ENCODE results near the gene CA12.

CA12 gene

GRCh38 chr15:63301088-63301487 is 80.6 kb downstream of the CA12 start:
- TF ChIP-seq POLR2AphosphoS5 (IDR thresholded peaks at IDR 0.05; ENCODE audit: low read depth) (no peak), SPI1 (IDR thresholded peaks at IDR 0.05; ENCODE audit: borderline replicate concordance, low read depth) (no peak), GABPA (IDR thresholded peaks at IDR 0.05; ENCODE audit: low read depth) (no peak)
- TF ChIP-seq, protein P1, sequence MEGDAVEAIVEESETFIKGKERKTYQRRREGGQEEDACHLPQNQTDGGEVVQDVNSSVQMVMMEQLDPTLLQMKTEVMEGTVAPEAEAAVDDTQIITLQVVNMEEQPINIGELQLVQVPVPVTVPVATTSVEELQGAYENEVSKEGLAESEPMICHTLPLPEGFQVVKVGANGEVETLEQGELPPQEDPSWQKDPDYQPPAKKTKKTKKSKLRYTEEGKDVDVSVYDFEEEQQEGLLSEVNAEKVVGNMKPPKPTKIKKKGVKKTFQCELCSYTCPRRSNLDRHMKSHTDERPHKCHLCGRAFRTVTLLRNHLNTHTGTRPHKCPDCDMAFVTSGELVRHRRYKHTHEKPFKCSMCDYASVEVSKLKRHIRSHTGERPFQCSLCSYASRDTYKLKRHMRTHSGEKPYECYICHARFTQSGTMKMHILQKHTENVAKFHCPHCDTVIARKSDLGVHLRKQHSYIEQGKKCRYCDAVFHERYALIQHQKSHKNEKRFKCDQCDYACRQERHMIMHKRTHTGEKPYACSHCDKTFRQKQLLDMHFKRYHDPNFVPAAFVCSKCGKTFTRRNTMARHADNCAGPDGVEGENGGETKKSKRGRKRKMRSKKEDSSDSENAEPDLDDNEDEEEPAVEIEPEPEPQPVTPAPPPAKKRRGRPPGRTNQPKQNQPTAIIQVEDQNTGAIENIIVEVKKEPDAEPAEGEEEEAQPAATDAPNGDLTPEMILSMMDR (IDR thresholded peaks at IDR 0.05; ENCODE audit: insufficient read depth, low read length) = no peak
- TF ChIP-seq, protein P2, sequence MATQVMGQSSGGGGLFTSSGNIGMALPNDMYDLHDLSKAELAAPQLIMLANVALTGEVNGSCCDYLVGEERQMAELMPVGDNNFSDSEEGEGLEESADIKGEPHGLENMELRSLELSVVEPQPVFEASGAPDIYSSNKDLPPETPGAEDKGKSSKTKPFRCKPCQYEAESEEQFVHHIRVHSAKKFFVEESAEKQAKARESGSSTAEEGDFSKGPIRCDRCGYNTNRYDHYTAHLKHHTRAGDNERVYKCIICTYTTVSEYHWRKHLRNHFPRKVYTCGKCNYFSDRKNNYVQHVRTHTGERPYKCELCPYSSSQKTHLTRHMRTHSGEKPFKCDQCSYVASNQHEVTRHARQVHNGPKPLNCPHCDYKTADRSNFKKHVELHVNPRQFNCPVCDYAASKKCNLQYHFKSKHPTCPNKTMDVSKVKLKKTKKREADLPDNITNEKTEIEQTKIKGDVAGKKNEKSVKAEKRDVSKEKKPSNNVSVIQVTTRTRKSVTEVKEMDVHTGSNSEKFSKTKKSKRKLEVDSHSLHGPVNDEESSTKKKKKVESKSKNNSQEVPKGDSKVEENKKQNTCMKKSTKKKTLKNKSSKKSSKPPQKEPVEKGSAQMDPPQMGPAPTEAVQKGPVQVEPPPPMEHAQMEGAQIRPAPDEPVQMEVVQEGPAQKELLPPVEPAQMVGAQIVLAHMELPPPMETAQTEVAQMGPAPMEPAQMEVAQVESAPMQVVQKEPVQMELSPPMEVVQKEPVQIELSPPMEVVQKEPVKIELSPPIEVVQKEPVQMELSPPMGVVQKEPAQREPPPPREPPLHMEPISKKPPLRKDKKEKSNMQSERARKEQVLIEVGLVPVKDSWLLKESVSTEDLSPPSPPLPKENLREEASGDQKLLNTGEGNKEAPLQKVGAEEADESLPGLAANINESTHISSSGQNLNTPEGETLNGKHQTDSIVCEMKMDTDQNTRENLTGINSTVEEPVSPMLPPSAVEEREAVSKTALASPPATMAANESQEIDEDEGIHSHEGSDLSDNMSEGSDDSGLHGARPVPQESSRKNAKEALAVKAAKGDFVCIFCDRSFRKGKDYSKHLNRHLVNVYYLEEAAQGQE (IDR thresholded peaks at IDR 0.05; ENCODE audit: insufficient replicate concordance, low read depth) = no peak
- no peak overlapping the region for H3K4me3 ChIP-seq (replicated peaks; ENCODE audit: insufficient read depth, low read length)
- no peak for DNase-seq (ENCODE audit: low read depth in 1 of 2, low spot score in 1 of 2)
- H3K27ac ChIP-seq (replicated peaks) = no peak overlapping the region
- H3K27me3 ChIP-seq (ENCODE audit: insufficient read depth, poor library complexity, severe bottlenecking) = no peaks in the 10 kb centered on the region

GRCh38 chr15:63299943-63300575 is 81.6 kb downstream of the CA12 start:
- H3K27me3 ChIP-seq (ENCODE audit: insufficient read depth, poor library complexity, severe bottlenecking) = no peaks in the 10 kb centered on the region
- no peak overlapping the region for H3K4me3 ChIP-seq (replicated peaks; ENCODE audit: insufficient read depth, low read length)
- H3K27ac ChIP-seq (replicated peaks) = no peak overlapping the region
- TF ChIP-seq SPI1 (IDR thresholded peaks at IDR 0.05; ENCODE audit: borderline replicate concordance, low read depth) = no peak
- TF ChIP-seq GABPA (IDR thresholded peaks at IDR 0.05; ENCODE audit: low read depth) = no peak
- no peak for TF ChIP-seq POLR2AphosphoS5 (IDR thresholded peaks at IDR 0.05; ENCODE audit: low read depth)
- TF ChIP-seq, protein P1 (IDR thresholded peaks at IDR 0.05; ENCODE audit: insufficient read depth, low read length) = no peak
- TF ChIP-seq, protein P2 (IDR thresholded peaks at IDR 0.05; ENCODE audit: insufficient replicate concordance, low read depth) = no peak
- DNase-seq (ENCODE audit: low read depth in 1 of 2, low spot score in 1 of 2) = no peak

GRCh38 chr15:63296195-63296594 is 85.5 kb downstream of the CA12 start:
- H3K27me3 ChIP-seq (ENCODE audit: insufficient read depth, poor library complexity, severe bottlenecking) = no peaks in the 10 kb centered on the region
- TF ChIP-seq GABPA (IDR thresholded peaks at IDR 0.05; ENCODE audit: low read depth) (no peak), POLR2AphosphoS5 (IDR thresholded peaks at IDR 0.05; ENCODE audit: low read depth) (no peak), SPI1 (IDR thresholded peaks at IDR 0.05; ENCODE audit: borderline replicate concordance, low read depth) (no peak)
- TF ChIP-seq, protein P1 (IDR thresholded peaks at IDR 0.05; ENCODE audit: insufficient read depth, low read length) = no peak
- TF ChIP-seq, protein P2 (IDR thresholded peaks at IDR 0.05; ENCODE audit: insufficient replicate concordance, low read depth) = no peak
- no peak overlapping the region for H3K4me3 ChIP-seq (replicated peaks; ENCODE audit: insufficient read depth, low read length)
- no peak overlapping the region for H3K27ac ChIP-seq (replicated peaks)
- no peak for DNase-seq (ENCODE audit: low read depth in 1 of 2, low spot score in 1 of 2)
